HepG2 (cell line): ENCODE measurements around the gene ZNF3. TPM values are rescaled to one million over a fixed set of nuclear protein-coding genes. Genes with fewer than 3 reads are reported as not detected.
A peak's percentile ranks its signal among the peaks of the same experiment; 100 is the strongest.

ENCODE experiments used
- AHDC1 ChIP-seq: sonication (generic); formaldehyde crosslinking; IDR thresholded peaks from 2 replicates; pipeline ENCODE4 v1.5.1; 2020; ENCODE audit warnings: mild to moderate bottlenecking, missing genetic modification reagents, borderline replicate concordance
- FOXM1 ChIP-seq: sonication (generic); formaldehyde crosslinking; IDR thresholded peaks from 2 replicates; pipeline ENCODE4 v1.5.0; 2020; ENCODE audit warnings: missing genetic modification reagents
- HNF1A ChIP-seq, 2 experiments: sonication (generic) in 1 of 2; formaldehyde crosslinking in 1 of 2; IDR thresholded peaks; 2 replicates each; pipeline versions ENCODE4 v1.4.0 to v1.6.1; 2016 to 2020; ENCODE audit warnings: borderline replicate concordance in 1 of 2, low read depth in 1 of 2, mild to moderate bottlenecking in 1 of 2, missing genetic modification reagents in 1 of 2
- HNF1B ChIP-seq: sonication (generic); formaldehyde crosslinking; IDR thresholded peaks from 2 replicates; pipeline ENCODE4 v1.5.1; 2020; ENCODE audit warnings: mild to moderate bottlenecking, moderate library complexity, missing genetic modification reagents
- HNF4G ChIP-seq, 2 experiments: sonication (generic) in 1 of 2; formaldehyde crosslinking in 1 of 2; IDR thresholded peaks; 2 replicates each; pipeline versions ENCODE4 v1.4.0 to v1.6.1; 2011 to 2020; ENCODE audit warnings: borderline replicate concordance in 2 of 2, low read depth in 2 of 2, mild to moderate bottlenecking in 2 of 2, low read length in 1 of 2, missing genetic modification reagents in 1 of 2, moderate library complexity in 1 of 2
- HOXD1 ChIP-seq: sonication (generic); formaldehyde crosslinking; IDR thresholded peaks from 2 replicates; pipeline ENCODE4 v1.5.0; 2020; ENCODE audit warnings: missing genetic modification reagents
- KLF15 ChIP-seq: sonication (generic); formaldehyde crosslinking; IDR thresholded peaks from 2 replicates; pipeline ENCODE4 v1.8.1; 2023; ENCODE audit warnings: borderline replicate concordance, mild to moderate bottlenecking, inconsistent platforms, missing genetic modification reagents, mixed read lengths
- PHB2 ChIP-seq: fragments of 450-650 bp; IDR thresholded peaks from 2 replicates; pipeline ENCODE4 v1.6.1; 2018; ENCODE audit not compliant: partially characterized antibody
- PLSCR1 ChIP-seq: sonication (generic); formaldehyde crosslinking; IDR thresholded peaks from 2 replicates; pipeline ENCODE4 v1.5.0; 2020; ENCODE audit warnings: missing genetic modification reagents, mild to moderate bottlenecking, borderline replicate concordance
- RELA ChIP-seq: sonication (generic); formaldehyde crosslinking; IDR thresholded peaks from 2 replicates; pipeline ENCODE4 v1.4.0; 2020; ENCODE audit warnings: missing genetic modification reagents
- RFXANK ChIP-seq: IDR thresholded peaks from 2 replicates; pipeline ENCODE4 v1.6.1; 2016
- SALL1 ChIP-seq: sonication (generic); formaldehyde crosslinking; IDR thresholded peaks from 2 replicates; pipeline ENCODE4 v1.8.0; 2022; ENCODE audit warnings: mild to moderate bottlenecking, missing genetic modification reagents
- YEATS4 ChIP-seq: sonication (generic); formaldehyde crosslinking; IDR thresholded peaks from 2 replicates; pipeline ENCODE4 v1.4.0; 2020; ENCODE audit warnings: missing genetic modification reagents, borderline replicate concordance
- ZBTB3 ChIP-seq: sonication (generic); formaldehyde crosslinking; IDR thresholded peaks from 2 replicates; pipeline ENCODE4 v1.4.0; 2020; ENCODE audit warnings: low read depth, mild to moderate bottlenecking, moderate library complexity, missing genetic modification reagents, borderline replicate concordance
- polyA plus RNA-seq, 8 experiments: library from polyadenylated mRNA; depleted of rRNA in 3 of 8; stranded (reverse) in 7 of 8; unstranded in 1 of 8; fragments of >200 nt; fragmentation: Illumina TruSeq in 4 of 8; extraction: Trizol in 4 of 8; gene quantifications; 2 replicates each; pipeline versions ENCODE4 v1.2.1 to v1.2.3, GENCODE V29; 2011 to 2016; ENCODE audit warnings: low read depth in 4 of 8, missing spikeins in 1 of 8, mixed read lengths in 1 of 8; ENCODE audit not compliant: insufficient read depth in 1 of 8
- total RNA-seq, 5 experiments: library from RNA; depleted of rRNA; stranded (reverse); fragments of >200 nt; fragmentation: Illumina TruSeq; extraction: Trizol; gene quantifications; 2 replicates each; pipeline ENCODE4 v1.2.3, GENCODE V29; 2016; ENCODE audit warnings: low read depth in 1 of 5

Gene ZNF3
- total and polyA plus RNA-seq, 2 of the 13 experiments (the other 11 are each of a cell fraction or from before 2014, with no cell fraction given), result 33.7 to 56.9 TPM

GRCh38 chr7:100088621-100089457, 7.3 kb upstream of the ZNF3 start, which contains the start of gene COPS6 (continued):
- TF ChIP-seq HNF1A (IDR thresholded peaks at IDR 0.05; ENCODE audit: low read depth) (no peak), HNF1A (CRISPR knock-in tag; IDR thresholded peaks at IDR 0.05; ENCODE audit: borderline replicate concordance) (peak; percentile 87), PHB2 (no peak), AHDC1 (CRISPR knock-in tag) (no peak), PLSCR1 (0 out of 2 replicates have a peak, but pooled peaks have one; percentile 28), SALL1 (CRISPR knock-in tag) (peak; percentile 93), KLF15 (peak; percentile 82; the same call in 1 of the 2 replicates), HOXD1 (CRISPR knock-in tag) (peak; percentile 86), HNF1B (CRISPR knock-in tag) (peak; percentile 58; the same call in 1 of the 2 replicates), RELA (CRISPR knock-in tag) (no peak), RFXANK (CRISPR knock-in tag) (0 out of 2 replicates have a peak, but pooled peaks have one; percentile 36), YEATS4 (CRISPR knock-in tag) (peak; percentile 95), HNF4G (IDR thresholded peaks at IDR 0.05; ENCODE audit: borderline replicate concordance, low read depth, low read length) (no peak), HNF4G (CRISPR knock-in tag; IDR thresholded peaks at IDR 0.05; ENCODE audit: borderline replicate concordance, low read depth) (peak; percentile 24; the same call in 1 of the 2 replicates), ZBTB3 (peak; percentile 81; the same call in 1 of the 2 replicates), FOXM1 (no peak)
